NK-92 treated with Interleukin-12 subunit alpha and Interleukin-12 subunit beta, amount 100 ng/mL, for 24 hours (cell line): ENCODE data around the gene ITGB5.
A peak's percentile ranks its signal among the peaks of the same experiment; 100 is the strongest.
"Not testable (repeated sequence)": the region's sequence is repeated elsewhere in the genome, so short reads cannot be mapped to it uniquely, and the experiment has no call there.

Experiments
- DNase-seq: peaks from one replicate; lab custom pipeline; 2025; lab: John Stamatoyannopoulos, UW

The ITGB5 gene

DNA sequence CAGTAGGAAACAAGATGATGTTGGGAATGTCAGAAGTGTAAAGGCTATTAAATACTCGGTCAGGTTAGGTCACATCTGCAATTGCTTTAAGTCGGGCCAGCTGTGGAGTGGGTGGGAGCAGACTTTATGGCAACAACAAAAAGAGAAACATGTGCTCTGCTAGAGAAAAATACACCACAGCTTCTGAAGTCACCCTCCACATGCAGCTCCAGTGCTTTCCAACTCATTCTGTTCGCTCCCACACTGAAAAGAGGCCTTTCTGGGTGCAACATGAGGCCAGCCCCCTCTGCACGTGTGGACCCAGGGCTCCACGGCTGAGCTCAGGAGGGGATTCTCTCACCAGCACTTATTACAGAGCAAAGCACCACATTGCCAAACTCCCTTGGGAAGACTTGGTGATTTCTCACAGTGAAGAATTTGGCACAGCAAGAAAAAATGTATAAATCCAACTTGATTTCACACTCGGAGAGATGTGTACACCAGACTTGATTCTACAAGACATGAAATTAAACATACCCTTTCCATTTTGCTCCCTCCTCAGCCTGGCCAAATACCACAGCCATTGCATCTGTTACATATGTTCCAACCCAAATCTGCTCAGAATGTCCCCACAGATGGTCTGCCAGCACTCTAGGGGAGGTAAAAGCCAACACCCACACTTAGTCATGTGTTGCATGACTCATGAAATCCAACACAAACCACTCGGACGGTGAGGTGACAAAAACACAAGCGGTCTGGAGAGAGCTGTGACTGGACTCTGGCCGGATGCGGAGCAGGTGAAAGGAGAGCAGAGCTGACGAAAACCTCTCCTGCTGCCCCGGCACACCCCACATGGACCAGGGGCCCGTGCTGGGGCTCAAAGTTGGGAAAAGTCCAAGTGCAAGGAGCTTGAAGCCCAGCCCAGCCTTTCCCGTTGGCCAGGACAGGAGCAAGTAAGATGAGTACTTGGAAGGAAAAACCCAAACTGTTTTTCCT, 74.6 kb downstream of the ITGB5 start:
- DNase-seq, result peak; percentile 76

DNA sequence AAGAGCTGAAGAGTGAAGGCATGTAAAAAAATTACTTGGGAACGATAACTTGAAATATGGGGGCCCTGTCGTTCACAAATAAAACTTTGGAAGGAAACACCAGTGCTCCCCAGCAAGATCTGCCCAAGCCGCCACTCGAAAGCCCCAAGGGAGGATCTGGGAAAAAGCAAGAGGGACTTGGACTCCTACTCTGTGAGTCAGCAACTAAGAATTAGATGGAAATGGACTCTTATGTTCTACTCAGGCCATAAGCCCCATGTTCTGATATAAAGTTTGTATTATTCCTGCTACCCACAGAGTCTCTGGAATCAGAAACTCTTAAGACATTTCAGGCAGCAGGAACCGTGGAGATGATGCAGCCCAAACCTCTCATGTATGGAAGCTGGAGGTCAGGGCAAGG, 75.7 kb downstream of the ITGB5 start:
- no peak for DNase-seq

GRCh38 chr3:124810970-124811369, 76.2 kb downstream of the ITGB5 start:
- no peak for DNase-seq

- DNase-seq, result no peak
Measured at GRCh38 chr3:124809039-124809438, 78.1 kb downstream of the ITGB5 start.

- DNase-seq, result no peak
Measured at GRCh38 chr3:124805671-124806070, 81.5 kb downstream of the ITGB5 start.

- DNase-seq, result no peak
Measured at GRCh38 chr3:124804875-124805274, 82.3 kb downstream of the ITGB5 start.

DNA sequence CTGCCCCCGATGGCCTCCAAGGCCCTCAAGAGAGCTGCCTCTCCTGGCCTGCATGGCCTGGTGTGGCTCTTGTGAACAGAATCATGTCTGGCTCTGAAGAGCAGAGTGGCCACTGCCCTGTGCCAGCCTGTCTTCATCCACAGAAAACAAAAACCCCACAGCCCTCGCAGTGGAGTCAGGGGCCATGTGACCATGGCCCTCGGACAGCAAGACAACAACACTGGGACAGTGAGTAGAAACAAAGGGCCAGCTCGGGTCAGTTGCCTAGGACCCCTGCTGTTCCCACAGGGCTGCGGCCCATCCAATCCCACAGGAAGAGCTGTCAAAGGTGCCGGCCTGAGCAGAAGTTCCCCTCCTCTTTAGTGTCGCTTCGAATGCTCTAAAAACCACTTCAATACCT, 84.5 kb downstream of the ITGB5 start:
- DNase-seq, result no peak

DNA sequence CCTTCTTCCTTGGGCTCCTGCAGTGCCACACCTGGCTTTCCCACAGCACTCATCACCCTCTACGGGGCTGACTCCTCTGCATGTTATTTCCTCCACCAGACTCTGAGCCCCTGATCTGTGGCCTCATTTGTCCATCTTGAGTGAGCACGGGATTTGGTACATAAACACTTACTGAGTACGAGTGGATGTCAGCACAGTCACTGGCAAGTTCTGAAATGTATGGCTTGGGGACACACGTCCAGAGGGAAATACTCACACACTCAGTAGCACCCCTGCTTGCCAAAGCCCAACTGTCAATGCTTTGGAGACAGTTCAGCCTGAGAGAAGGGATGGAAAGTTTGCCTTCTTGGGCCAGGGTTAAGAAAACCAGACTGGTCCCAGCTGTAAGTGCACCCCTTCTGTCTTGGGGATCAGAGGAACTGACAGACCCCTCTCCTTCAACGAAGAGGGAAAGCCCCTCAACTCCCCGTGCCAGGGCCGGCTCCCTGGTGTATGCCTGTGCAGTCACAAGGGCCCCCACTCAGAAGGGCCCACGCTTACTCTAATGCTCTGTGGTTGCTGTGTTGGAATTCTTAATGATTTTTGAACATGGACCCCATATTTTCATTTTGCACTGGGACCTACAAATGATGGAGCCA, 85.0 kb downstream of the ITGB5 start:
- DNase-seq, result no peak

DNA sequence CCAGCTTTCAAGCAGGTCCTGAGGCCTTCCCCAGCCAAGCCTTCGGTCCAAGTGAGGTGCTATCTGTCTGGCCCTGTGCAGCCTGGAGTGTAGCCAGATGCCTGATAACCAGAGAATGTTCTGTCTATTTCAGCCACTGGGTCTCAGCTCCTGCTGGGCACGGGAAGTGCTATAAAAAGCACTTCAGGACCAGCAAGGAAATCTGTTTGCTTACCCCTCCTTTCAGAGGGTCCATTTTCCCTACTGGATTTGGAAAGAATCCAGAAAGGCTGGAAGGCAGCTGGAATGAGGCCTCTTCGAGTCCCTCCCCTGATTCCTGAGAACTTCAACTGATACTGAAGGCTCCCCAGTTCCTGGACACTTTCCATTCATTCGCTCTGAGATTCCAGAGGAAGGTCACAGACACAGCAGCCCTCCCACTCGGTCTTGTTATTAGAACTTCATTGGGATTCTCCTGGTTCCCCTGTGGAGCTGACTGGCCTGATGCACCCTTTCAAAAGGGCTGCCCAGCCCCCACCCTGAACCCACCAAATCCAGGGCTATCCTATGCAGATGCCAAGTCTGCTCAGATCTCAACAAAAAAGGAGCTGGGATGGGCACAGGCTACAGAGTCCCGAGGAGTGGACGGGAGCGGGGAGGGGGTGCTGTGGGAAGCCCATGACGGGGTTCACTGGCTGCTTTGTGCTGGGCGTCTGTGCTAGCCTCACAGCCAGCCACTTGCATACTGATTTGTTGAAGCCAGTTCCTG, 86.5 kb downstream of the ITGB5 start:
- no peak for DNase-seq

GRCh38 chr3:124800076-124800475, 87.1 kb downstream of the ITGB5 start:
- DNase-seq, result no peak

DNA sequence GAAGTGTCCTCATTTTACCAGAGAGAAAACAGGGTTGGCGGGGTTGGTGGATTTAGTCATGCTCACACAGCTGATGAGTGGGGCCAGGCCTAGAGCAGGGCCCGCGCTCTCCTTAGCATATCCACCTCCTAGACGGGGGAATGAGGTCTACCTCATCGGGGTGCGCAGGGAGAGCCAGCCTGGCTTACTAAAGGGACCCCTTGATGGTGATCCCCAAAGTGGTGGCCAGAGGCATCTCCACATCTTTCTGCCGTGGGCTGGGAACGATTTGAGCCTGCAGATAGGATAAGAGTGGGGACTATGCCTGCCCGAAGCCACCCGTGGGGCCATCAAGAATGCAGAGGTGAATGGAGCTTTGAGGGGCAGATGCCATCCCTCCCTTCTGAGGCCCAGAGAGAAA, 87.5 kb downstream of the ITGB5 start:
- no peak for DNase-seq

DNA sequence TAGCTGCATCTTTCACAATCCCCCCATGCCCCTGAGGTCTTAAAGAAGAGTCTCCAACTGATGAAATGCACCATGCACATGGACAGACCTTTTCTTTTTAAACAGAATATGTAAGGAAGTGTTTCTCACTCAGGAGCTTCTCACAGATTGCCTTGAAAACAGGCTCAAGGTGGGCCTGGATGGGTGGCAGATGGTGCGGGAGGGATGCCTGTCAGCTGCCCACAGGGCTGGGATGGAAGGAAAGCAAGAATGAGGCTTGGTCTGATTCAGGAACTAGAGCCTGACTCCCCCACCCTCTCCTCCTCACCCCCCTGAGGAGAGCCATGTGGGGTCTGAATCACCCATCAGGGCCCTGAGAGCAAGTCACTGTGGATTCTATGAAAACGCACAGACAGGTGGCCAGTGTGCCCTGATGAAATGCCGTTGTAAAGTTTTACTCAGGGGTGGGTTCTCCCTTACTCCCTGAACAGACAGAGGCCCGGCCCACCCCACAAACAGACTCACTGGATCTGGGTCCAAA, 89.7 kb downstream of the ITGB5 start:
- no peak for DNase-seq

DNA sequence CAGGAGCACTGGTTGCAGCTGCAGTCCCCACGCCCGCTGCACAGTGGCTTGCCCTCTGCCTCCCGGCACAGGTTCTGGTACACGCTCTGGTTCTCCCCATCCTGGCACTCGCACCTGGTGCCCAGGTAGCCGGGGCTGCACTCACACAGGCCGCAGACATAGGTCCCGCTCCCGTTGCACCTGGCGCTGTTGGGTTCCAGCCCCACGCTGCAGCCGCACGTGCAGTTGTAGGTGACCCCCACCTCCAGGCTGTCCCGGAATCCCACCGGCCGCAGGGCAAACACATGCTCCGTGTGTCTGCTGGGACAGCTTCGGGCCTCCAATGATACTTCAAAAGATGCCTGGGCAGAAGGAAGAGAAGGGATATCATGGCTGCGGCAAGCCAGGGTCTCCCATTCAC, 90.7 kb downstream of the ITGB5 start:
- DNase-seq, result no peak

- no peak for DNase-seq
Measured at GRCh38 chr3:124793054-124793739, 94.0 kb downstream of the ITGB5 start.

- DNase-seq, result no peak
Measured at GRCh38 chr3:124792341-124793040, 94.7 kb downstream of the ITGB5 start.

- peak; percentile 58 for DNase-seq
Measured at GRCh38 chr3:124791639-124792151, 95.5 kb downstream of the ITGB5 start.

GRCh38 chr3:124791142-124791541, 96.0 kb downstream of the ITGB5 start:
- no peak for DNase-seq

DNA sequence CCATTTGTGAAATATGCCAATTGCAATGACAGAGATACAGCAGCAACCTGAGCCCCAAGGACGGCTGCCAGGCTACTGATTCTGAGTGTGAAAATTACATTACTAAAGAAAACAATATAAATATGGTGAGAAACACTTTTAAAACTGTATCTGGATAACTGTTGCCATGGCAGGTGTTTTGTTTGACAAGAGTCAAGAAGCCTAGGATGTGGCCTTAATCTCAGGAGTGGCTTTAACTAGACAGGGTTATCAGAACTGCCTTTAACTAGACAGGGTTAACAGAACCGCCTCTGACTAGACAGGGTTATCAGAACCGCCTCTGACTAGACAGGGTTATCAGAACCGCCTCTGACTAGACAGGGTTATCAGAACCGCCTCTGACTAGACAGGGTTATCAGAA, 98.1 kb downstream of the ITGB5 start:
- not testable (repeated sequence) for DNase-seq

- no peak for DNase-seq
Measured at GRCh38 chr3:124788254-124788745, 98.9 kb downstream of the ITGB5 start.

DNA sequence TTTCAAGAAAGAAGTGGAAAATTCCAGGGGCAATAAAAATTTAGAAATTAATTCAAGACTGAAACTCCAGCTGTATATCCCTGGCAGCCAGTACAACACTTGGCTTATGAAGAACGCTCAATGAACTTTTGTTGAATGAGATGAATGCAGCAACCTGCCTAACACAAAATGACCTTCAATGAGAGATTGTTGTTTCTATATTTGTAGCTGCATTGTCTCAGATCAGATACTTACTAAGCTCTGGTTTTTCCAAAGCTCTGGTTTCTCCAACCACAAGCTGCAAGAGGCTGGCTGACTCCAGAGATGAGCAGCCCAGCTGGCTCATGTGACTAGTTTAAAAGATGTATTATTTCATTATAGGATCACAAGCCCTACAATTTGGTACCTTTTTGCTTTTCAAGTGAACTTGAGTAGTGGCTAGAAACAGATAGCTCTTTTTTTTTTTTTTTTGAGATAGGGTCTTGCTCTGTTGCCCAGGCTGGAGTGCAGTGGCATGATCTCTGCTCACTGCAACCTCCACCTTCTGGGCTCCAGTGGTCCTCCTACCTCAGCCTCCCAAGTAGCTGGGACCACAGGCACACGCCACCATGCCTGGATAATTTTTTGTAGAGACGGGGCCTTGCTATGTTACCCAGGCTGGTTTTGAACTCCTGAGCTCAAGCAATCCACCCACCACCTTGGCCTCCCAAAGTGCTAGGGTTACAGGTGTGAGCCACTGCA, 99.5 kb downstream of the ITGB5 start:
- no peak for DNase-seq
